Measurements from ENCODE around the gene GRIK4.

DNA sequence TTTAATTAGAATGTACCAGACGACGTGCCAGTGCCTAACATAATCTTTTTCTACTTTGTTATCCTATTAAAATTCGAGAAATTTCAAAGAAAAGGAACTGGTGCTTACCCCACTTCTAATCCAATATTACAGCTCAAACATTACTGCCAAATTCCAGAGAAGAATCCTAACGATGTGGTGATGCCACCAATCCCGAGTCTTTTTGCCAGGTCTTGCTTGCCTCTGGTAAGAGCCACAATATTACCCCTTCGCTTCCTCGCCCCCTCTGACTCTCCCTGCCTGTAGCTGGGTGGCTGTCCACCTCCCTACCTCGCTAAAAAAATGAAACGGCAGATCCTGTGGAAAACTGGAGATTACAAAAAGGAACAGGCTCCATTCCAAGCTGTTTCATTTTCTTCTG lies 462.9 kb downstream of the GRIK4 start:
- TF ChIP-seq, protein P1, sequence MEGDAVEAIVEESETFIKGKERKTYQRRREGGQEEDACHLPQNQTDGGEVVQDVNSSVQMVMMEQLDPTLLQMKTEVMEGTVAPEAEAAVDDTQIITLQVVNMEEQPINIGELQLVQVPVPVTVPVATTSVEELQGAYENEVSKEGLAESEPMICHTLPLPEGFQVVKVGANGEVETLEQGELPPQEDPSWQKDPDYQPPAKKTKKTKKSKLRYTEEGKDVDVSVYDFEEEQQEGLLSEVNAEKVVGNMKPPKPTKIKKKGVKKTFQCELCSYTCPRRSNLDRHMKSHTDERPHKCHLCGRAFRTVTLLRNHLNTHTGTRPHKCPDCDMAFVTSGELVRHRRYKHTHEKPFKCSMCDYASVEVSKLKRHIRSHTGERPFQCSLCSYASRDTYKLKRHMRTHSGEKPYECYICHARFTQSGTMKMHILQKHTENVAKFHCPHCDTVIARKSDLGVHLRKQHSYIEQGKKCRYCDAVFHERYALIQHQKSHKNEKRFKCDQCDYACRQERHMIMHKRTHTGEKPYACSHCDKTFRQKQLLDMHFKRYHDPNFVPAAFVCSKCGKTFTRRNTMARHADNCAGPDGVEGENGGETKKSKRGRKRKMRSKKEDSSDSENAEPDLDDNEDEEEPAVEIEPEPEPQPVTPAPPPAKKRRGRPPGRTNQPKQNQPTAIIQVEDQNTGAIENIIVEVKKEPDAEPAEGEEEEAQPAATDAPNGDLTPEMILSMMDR (IDR thresholded peaks at IDR 0.05): no peak
- TF ChIP-seq POLR2A (IDR thresholded peaks at IDR 0.05): no peak
